Fibroblast of pulmonary artery (primary cell): ENCODE data around the gene CCHCR1.
"Not testable (repeated sequence)": the region's sequence is repeated elsewhere in the genome, so short reads cannot be mapped to it uniquely, and the experiment has no call there.

Source experiments
- DNase-seq: peaks from one replicate; pipeline ENCODE4 v3.0.0-alpha.2; 2010; ENCODE audit warnings: low read depth
- H3K4me3 ChIP-seq: replicated peaks from 2 replicates; pipeline ENCODE4 v1.5.1; 2011; ENCODE audit warnings: low read depth, mild to moderate bottlenecking, control low read depth, low read length, moderate library complexity
- TF ChIP-seq, protein P1 (sequence below): IDR thresholded peaks from 2 replicates; pipeline ENCODE4 v1.5.1; 2011; ENCODE audit warnings: mild to moderate bottlenecking, control low read depth, low read length, inconsistent platforms; ENCODE audit errors: missing control alignments

The CCHCR1 gene

DNA sequence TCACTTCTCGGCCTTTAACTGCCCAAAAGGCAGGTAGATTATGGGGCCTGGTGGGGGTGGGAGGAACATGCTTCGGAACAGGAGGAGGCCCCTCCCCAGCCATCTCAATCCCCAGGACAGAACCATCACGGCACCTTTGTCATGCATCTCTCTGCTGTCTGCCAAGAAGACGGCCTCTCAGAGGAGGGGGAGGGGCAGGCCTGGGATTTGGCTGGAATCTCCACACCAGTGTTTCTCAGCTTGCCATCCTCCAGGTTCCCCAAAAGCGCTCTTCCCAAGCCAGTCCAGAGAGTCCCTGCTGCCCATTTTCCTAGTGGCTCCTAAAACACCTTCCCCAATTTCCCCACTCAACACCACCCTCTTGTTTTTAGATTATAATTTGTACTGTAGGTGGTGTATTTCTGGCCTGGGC lies 15.4 kb upstream of the CCHCR1 start:
- no peak overlapping the region for H3K4me3 ChIP-seq
- DNase-seq: no peak
- TF ChIP-seq, protein P1, sequence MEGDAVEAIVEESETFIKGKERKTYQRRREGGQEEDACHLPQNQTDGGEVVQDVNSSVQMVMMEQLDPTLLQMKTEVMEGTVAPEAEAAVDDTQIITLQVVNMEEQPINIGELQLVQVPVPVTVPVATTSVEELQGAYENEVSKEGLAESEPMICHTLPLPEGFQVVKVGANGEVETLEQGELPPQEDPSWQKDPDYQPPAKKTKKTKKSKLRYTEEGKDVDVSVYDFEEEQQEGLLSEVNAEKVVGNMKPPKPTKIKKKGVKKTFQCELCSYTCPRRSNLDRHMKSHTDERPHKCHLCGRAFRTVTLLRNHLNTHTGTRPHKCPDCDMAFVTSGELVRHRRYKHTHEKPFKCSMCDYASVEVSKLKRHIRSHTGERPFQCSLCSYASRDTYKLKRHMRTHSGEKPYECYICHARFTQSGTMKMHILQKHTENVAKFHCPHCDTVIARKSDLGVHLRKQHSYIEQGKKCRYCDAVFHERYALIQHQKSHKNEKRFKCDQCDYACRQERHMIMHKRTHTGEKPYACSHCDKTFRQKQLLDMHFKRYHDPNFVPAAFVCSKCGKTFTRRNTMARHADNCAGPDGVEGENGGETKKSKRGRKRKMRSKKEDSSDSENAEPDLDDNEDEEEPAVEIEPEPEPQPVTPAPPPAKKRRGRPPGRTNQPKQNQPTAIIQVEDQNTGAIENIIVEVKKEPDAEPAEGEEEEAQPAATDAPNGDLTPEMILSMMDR: no peak

DNA sequence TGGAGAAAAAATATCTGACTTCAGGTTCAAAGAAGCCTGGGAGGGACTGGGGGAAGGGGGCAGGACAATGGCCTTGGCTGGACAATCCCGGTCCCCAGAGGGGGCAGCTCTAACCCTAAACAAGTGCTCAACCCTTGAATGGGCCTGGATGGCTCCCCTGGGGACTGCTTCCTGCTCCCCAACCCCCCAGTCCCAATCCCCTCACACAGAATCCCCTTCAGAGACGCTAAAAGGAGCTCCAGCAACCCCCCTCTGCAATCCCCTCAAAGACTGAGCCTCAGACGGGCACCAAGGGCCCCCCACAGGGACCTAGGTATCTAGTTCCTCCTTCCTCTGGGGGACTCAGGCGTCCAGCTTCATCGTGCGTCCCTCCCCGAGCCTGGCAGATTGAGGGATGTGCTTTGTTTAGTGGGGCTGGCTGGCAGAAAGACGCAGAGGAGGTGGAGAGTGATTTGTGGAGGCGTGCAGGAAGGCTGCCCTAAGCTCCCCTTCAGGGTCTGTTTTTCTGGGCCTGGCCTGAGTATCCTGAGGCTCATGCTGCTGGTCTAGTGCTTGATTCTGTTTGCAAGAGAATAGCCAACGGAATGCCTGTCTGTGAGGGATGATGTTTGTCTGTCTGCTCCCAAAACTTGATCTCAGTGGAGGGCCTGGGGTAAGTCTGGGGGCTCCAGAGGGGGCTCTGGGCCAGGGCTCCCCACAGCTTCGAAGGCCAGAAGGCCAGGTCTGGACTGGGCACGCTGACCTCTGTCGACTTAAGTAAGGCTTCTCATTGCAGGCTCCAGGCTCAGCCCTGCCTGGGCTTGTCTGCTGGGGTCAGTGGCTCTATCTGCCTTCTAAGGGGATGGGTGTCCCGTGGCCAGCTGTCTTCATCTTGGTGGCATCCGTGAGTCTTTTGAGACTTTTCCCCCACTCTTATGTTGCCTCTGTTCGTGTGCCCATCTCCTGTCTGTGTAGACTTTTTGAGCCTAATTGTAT lies 14.6 kb upstream of the CCHCR1 start:
- TF ChIP-seq, protein P1: no peak
- no peak overlapping the region for H3K4me3 ChIP-seq
- no peak for DNase-seq

DNA sequence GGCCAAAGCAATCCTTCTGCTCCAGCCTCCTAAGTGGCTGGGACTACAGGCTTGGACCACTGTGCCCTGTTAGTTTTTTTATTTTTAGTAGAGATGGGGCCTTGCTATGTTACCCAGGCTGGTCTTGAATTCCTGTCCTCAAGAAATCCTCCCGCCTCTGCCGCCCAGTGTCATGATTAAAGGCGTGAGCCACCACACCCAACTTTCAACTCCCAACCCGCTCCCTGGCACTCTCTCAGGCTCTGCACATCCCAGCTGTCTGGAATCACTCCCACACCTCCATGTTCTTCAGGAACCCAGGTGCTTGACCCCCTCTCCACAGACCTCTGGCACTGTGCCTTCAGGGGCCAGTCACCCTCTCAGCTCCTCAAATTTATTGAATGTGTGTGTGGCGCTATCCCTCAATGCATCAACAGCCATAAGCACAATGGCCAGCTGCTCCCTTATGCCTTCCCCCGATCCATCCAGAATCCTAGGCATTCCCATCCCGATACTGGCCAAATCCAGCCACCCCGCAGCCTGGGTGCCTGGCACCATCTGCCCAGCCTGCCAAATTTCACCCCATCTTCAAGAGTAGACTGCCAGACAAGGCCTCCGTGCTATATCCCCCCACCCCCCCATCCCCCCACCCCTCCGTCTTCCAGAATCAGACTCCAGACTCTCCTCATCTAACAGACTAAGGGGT lies 13.5 kb upstream of the CCHCR1 start:
- TF ChIP-seq, protein P1: no peak
- DNase-seq: no peak
- H3K4me3 ChIP-seq: no peak overlapping the region

DNA sequence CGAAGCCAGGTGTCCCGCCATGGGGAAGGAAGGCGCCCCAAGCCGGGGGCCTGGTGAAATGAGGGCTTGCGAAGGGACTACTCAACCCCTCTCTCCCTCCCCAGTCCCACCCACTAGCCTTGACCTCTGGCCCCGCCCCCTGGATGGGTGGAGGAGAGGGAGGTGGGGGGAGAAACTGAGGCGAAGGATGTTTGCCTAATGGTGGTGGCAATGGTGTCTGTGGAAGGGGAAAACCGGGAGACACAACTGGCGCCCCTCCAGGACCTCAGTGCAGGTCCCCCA lies 12.9 kb upstream of the CCHCR1 start, which contains the start of gene POU5F1:
TSS of gene POU5F1 (minus strand) at position 83 of the 282 bp plus-strand sequence. CDS start at position 21, 62 bp downstream.
- H3K4me3 ChIP-seq: no peak within 1 kb of the TSS
- DNase-seq: no peak
- TF ChIP-seq, protein P1: no peak

DNA sequence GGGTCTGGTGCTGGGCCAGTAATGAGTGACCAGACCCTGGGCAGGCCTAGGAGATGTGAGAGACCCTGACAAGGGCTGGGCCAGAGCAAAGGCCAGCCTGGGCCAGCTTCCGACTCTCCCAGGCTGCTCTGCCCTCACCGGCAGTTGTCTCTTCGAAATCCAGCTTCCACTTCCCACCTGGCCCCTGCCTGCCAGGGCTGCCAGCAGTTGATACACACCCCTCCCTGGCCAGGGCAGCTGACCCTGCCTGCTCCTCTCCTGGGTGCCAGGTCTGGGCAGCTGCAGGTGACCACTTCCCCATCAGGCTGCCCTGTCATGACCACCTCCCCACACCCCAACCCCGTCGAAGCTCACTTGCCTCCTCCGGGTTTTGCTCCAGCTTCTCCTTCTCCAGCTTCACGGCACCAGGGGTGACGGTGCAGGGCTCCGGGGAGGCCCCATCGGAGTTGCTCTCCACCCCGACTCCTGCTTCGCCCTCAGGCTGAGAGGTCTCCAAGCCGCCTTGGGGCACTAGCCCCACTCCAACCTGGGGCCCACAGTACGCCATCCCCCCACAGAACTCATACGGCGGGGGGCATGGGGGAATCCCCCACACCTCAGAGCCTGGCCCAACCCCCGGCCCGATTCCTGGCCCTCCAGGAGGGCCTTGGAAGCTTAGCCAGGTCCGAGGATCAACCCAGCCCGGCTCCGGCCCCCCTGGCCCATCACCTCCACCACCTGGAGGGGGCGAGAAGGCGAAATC lies 12.4 kb upstream of the CCHCR1 start:
- not testable (repeated sequence) for DNase-seq

DNA sequence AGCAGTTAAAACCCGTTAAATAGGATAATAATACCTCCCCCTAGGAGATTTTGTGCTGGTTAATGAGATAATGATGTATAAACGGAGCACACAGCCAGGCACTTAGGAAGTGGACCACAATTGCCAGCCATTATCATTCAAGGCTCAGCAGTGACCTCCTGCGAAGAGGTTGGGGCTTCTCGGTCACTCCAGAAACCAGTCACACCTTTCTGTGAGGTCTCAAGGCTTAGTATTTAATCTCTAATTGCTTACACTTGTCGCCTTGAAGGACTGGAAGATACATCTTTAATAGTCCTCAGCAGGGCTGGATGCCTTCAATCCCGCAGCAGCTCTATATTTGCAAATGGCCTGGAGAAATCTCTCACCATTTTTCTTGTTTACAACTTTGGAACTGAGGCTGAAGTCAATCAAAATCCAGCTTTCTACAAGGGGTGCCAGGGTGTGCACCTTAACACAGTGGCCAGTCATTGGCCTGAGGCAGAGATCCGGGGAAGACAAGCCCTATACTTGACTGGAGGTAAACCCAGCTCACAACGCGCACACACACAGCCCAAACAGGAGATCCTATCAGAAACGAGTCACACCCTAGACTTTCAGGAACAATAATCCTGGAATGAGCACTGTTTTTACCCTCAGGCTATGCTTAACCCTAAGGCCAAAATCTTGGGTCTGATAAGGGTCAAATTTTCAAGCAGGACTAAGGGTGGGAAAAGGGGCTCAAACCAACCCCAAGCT lies 11.7 kb upstream of the CCHCR1 start:
- TF ChIP-seq, protein P1: no peak
- no peak for DNase-seq
- H3K4me3 ChIP-seq: no peak overlapping the region

More for the DNA sequence above, 12.4 kb upstream of the CCHCR1 start:
- not testable (repeated sequence) for H3K4me3 ChIP-seq
